ENCODE measurements around the gene TSSC4.

TSSC4 gene

DNA sequence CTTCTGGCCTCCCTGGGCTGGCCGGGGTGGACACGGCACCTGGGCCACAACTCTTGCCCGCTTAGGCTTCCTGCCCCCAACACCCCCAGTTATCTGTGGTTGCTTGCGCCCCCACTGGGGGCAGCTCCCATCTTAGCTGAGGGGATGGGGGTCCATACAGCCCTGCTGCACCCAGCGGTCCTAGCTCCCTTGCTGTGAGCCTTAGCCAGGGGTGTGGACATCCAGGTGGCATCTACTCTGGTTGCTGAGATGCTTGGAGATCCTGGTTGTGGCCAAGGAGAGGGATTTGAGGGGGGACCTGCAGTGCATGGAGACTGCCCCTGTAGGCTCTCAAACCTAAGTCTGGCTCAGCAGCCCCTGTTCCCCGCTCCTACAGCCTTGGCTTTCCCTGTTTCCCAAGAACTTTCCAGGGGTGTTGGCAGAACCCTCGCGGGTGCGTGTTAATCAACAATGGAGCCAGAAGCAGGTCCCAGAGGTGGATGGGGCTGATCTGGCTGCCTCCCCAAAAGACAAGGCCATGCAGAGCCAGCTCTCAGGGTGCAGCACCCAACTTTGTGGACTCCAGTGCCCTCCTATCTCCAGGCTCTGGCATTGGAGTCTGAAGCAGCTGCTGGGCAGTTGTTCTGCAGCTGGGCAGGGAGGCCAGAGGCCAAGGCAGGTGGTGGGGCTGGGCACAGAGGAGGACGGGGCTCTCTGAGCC, 47.6 kb downstream of the TSSC4 start:
- H3K27me3 ChIP-seq (ENCODE audit: control insufficient read depth, insufficient read depth, low read length), result peaks cover 88% of the 10 kb centered on the region
- no peak overlapping the region for H3K27ac ChIP-seq (ENCODE audit: low read depth, low read length)
- H3K4me3 ChIP-seq (ENCODE audit: low read depth, low read length), result no peak overlapping the region
- no peaks in the 10 kb centered on the region for H3K9me3 ChIP-seq (ENCODE audit: control insufficient read depth, insufficient read depth, low read length)
- H3K36me3 ChIP-seq (ENCODE audit: control insufficient read depth, insufficient read depth, low read length), result no peaks in the 10 kb centered on the region
- H3K9ac ChIP-seq (ENCODE audit: low read depth, low read length), result no peak overlapping the region
- H3K4me1 ChIP-seq (ENCODE audit: control insufficient read depth, insufficient read depth, low read length), result no peaks in the 10 kb centered on the region

DNA sequence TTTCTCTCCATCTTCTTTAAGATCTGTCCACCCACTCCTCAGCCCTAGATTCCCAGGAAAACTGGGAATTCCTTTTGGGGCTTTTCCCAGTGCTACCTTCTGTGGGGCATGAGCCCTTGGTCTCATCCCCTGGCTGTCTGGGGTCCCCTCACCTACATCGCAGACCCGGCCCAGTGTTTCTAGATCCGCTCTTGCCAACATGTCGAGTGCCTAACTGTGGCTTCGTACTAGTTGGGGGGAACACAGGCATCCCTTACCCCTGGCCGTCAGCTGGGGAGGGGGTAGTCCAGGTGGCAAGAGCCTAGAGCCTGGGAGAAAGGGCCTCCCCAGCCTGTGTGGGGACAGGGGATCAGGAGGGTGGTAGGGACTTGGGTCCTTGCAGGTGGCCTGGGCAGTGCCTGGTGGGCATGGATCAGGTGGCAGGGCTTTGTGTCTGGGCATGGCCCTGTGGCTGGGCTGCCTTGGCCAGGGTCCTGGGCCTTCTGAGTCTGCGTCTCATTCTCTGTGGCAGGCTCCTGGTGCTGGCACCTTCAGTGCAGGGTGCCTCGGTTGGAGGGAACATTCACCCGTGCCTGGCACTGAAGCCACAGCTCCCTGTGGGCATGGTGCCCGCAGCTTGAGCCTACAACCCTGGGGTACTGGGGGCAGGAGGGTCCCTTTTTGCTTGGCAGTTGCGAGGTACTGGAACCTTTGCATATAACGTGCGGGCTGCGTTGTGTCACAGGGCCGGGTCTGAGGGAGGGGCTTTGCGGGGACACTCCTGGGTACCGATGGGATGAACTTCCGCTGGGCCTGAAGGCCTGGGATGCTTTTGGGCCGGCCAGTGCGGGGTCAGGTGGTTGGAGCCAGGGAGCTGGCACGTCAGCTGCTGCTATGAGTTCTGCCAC, 48.4 kb downstream of the TSSC4 start:
- Histone ChIP-seq H3K27ac (ENCODE audit: low read depth, low read length) (no peak overlapping the region), H3K27me3 (ENCODE audit: control insufficient read depth, insufficient read depth, low read length) (peaks cover 82% of the 10 kb centered on the region), H3K9me3 (ENCODE audit: control insufficient read depth, insufficient read depth, low read length) (no peaks in the 10 kb centered on the region), H3K9ac (ENCODE audit: low read depth, low read length) (no peak overlapping the region), H3K4me3 (ENCODE audit: low read depth, low read length) (no peak overlapping the region), H3K4me1 (ENCODE audit: control insufficient read depth, insufficient read depth, low read length) (no peaks in the 10 kb centered on the region), H3K36me3 (ENCODE audit: control insufficient read depth, insufficient read depth, low read length) (no peaks in the 10 kb centered on the region)

DNA sequence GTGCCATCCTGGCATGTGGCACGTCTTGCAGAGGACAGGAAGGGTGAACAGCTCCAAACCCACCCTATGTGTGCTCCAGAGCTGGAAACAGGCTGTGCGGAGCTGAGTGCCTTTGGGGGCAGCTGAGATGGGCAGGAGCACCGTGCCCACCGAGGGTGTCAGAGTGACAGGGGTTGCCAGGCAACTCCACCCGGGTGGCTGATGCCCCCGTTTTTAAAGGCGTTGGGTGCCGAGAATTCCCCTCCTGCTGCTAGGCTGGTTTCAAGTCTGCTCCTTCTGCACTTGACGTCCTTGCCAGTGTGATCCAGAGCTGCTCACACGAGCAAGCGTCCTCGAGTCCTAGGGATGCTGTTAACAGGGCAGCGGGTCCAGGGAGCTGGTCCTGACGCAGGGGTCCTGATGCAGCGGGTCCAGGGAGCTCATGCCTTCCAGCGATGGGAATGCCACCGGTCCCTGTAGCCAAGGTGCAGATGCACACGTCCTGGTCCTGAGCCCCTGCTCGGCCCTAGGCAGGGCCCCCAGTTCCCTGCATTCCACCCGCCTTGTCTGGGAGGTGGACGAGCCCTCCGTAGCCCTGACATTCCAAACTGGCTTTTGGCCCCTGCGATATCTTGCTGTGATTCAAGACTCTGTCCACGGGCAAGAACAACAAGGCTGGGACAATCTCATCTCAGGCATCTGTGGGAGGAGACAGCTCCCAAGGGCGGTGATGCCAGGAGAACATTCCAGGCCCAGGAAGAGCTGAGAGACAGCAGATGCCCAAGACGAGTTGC, 49.2 kb downstream of the TSSC4 start:
- no peaks in the 10 kb centered on the region for H3K4me1 ChIP-seq (ENCODE audit: control insufficient read depth, insufficient read depth, low read length)
- no peaks in the 10 kb centered on the region for H3K9me3 ChIP-seq (ENCODE audit: control insufficient read depth, insufficient read depth, low read length)
- no peak overlapping the region for H3K4me3 ChIP-seq (ENCODE audit: low read depth, low read length)
- H3K9ac ChIP-seq (ENCODE audit: low read depth, low read length), result no peak overlapping the region
- no peaks in the 10 kb centered on the region for H3K36me3 ChIP-seq (ENCODE audit: control insufficient read depth, insufficient read depth, low read length)
- H3K27me3 ChIP-seq (ENCODE audit: control insufficient read depth, insufficient read depth, low read length), result peaks cover 86% of the 10 kb centered on the region
- H3K27ac ChIP-seq (ENCODE audit: low read depth, low read length), result no peak overlapping the region

DNA sequence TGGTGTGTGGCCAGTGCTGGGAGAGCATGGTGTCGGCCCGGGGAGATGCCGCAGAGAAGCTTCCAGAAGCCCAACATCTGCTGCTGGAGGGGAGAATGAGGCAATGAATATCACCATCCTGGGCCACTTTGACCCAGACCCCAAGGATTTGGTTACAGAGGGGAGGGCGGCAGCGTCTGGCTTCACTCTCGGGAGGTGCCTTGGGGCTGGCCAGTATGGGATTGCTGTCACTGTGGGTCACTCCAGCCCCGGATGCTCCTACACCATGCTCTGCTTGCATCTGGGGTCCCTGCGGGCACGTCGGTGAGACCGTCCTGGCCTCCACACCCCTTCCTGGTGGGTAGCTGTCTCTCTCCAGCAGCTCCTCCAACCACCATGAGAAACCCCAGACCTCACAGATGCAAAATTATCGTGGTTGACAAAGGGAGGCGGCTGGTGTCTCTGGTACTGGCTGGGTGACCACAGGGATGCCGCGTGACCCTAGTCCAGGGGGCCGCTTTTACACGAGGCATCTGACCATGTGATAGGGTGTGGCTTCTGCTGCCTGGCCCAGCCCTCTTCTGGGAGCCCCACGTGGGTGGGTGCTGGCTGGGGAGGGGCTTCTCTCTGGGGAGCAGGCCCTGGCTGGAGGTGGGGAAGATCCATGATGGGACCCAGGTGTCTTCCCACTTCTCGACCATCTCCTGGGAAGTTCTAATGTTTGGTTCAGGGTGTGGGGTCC, 49.9 kb downstream of the TSSC4 start:
- Histone ChIP-seq H3K36me3 (ENCODE audit: control insufficient read depth, insufficient read depth, low read length) (no peaks in the 10 kb centered on the region), H3K27me3 (ENCODE audit: control insufficient read depth, insufficient read depth, low read length) (peaks cover 83% of the 10 kb centered on the region), H3K27ac (ENCODE audit: low read depth, low read length) (no peak overlapping the region), H3K4me1 (ENCODE audit: control insufficient read depth, insufficient read depth, low read length) (no peaks in the 10 kb centered on the region), H3K9ac (ENCODE audit: low read depth, low read length) (no peak overlapping the region), H3K9me3 (ENCODE audit: control insufficient read depth, insufficient read depth, low read length) (no peaks in the 10 kb centered on the region), H3K4me3 (ENCODE audit: low read depth, low read length) (no peak overlapping the region)

DNA sequence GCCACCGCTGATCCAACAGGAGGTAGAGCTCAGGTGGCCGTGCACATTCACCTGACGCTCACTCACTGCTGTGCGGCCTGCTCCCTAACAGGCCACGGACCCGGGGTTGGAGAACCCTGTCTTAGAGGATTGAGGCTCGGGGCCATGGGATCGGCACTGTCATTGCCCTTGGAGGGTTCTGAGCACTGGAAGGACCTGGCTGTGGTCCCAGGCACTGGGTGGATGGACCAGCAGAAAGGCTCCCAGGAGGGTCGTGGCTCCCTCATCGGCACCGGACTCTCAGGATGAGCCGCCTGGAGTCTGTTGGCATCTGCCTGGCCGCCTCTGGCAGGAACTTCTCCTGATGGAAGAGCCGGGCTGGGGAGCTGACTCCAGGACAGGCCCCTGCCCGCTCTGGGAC, 50.8 kb downstream of the TSSC4 start:
- no peak overlapping the region for H3K27ac ChIP-seq (ENCODE audit: low read depth, low read length)
- no peaks in the 10 kb centered on the region for H3K36me3 ChIP-seq (ENCODE audit: control insufficient read depth, insufficient read depth, low read length)
- H3K4me3 ChIP-seq (ENCODE audit: low read depth, low read length), result no peak overlapping the region
- no peaks in the 10 kb centered on the region for H3K4me1 ChIP-seq (ENCODE audit: control insufficient read depth, insufficient read depth, low read length)
- no peak overlapping the region for H3K9ac ChIP-seq (ENCODE audit: low read depth, low read length)
- H3K9me3 ChIP-seq (ENCODE audit: control insufficient read depth, insufficient read depth, low read length), result no peaks in the 10 kb centered on the region
- peaks cover 74% of the 10 kb centered on the region for H3K27me3 ChIP-seq (ENCODE audit: control insufficient read depth, insufficient read depth, low read length)

DNA sequence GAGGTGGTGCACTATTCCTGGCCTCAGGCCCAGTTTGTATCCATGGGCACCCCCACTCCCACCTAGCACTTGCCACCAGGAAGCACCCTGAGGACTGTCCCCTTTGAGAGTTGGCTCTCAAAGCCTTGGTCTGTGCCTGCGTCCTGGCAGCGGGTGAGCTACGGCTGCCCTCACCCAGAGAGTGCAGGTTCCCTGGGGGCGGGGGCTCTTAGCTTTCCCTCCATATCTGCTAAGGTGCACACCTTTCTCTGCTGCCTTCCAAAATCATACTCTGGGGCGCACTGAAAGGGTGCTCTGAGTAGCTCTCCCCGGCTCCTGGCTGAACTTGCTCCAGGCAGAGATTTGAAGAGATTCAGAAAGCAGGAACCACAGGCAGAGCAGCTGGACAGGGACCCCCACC, 51.4 kb downstream of the TSSC4 start:
- no peaks in the 10 kb centered on the region for H3K36me3 ChIP-seq (ENCODE audit: control insufficient read depth, insufficient read depth, low read length)

DNA sequence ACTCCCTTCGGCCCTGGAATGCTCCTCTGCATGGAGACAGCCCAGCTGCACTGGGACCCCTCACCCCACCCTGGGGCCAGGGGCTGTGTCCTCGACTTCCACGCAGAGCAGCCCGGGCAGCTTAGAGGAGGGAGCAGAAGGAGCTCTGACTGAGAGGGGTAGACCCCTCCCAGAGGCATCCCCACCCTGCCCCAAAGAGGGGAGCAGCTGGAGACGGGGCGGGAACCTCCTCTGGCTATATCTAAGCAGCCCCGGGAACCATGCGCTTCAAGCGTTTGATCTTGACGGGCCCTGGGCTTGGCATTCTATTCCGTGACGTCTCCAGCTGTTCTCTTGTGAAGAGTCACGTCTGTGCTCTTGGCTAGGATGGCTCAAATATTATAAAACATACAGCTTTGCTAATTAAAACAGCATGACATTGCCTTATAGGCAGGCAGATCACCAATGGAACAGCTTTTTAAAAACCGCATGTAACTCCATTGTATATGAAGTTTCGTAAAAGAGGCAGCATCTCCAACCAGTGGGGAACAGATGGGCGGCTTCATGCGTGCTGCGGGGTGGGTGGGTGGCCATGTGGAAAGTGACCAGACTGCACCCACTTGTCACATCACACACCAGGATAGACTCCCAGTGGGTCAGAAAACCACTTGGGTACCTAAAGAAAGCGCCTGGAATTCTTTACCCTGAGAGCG, 51.9 kb downstream of the TSSC4 start:
- no peaks in the 10 kb centered on the region for H3K9me3 ChIP-seq (ENCODE audit: control insufficient read depth, insufficient read depth, low read length)
- H3K27me3 ChIP-seq (ENCODE audit: control insufficient read depth, insufficient read depth, low read length), result peaks cover 70% of the 10 kb centered on the region
- no peak overlapping the region for H3K4me3 ChIP-seq (ENCODE audit: low read depth, low read length)
- H3K4me1 ChIP-seq (ENCODE audit: control insufficient read depth, insufficient read depth, low read length), result no peaks in the 10 kb centered on the region
- no peak overlapping the region for H3K27ac ChIP-seq (ENCODE audit: low read depth, low read length)
- H3K9ac ChIP-seq (ENCODE audit: low read depth, low read length), result no peak overlapping the region
- no peaks in the 10 kb centered on the region for H3K36me3 ChIP-seq (ENCODE audit: control insufficient read depth, insufficient read depth, low read length)

More for the DNA sequence above, 51.4 kb downstream of the TSSC4 start:
- H3K9ac ChIP-seq (ENCODE audit: low read depth, low read length), result no peak overlapping the region
- H3K4me1 ChIP-seq (ENCODE audit: control insufficient read depth, insufficient read depth, low read length), result no peaks in the 10 kb centered on the region
- H3K27ac ChIP-seq (ENCODE audit: low read depth, low read length), result no peak overlapping the region
- no peaks in the 10 kb centered on the region for H3K9me3 ChIP-seq (ENCODE audit: control insufficient read depth, insufficient read depth, low read length)
- peaks cover 70% of the 10 kb centered on the region for H3K27me3 ChIP-seq (ENCODE audit: control insufficient read depth, insufficient read depth, low read length)
- H3K4me3 ChIP-seq (ENCODE audit: low read depth, low read length), result no peak overlapping the region

DNA sequence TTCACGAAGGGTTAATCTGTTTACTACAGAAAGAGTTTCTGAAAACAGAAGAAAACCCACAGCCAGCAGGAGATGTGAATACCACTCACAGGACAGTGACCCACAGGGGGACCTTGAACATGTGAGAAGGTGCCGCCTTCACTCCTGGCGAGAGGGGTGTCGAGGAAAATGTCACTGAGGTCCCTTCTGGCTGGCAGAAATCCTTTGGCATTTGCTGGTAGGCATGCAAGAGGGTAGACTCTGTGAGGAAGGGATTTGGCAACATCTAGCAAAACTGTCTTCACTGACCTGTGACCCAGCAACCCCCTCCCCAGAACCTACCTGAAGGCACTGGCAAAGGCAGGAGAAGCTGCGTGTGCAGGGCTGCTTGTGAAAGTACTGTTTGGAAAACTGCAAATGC, 52.9 kb downstream of the TSSC4 start:
- Histone ChIP-seq H3K27ac (ENCODE audit: low read depth, low read length) (no peak overlapping the region), H3K36me3 (ENCODE audit: control insufficient read depth, insufficient read depth, low read length) (no peaks in the 10 kb centered on the region), H3K4me1 (ENCODE audit: control insufficient read depth, insufficient read depth, low read length) (no peaks in the 10 kb centered on the region), H3K27me3 (ENCODE audit: control insufficient read depth, insufficient read depth, low read length) (peaks cover 70% of the 10 kb centered on the region), H3K4me3 (ENCODE audit: low read depth, low read length) (no peak overlapping the region), H3K9me3 (ENCODE audit: control insufficient read depth, insufficient read depth, low read length) (no peaks in the 10 kb centered on the region), H3K9ac (ENCODE audit: low read depth, low read length) (no peak overlapping the region)

Data from HUES48 (cell line).